Retinal pigment epithelial cell (primary cell): ENCODE measurements around the gene SFMBT2.

Experiments
- DNase-seq: peaks from one replicate; pipeline ENCODE4 v3.0.0-alpha.2; 2010; ENCODE audit warnings: low read depth
- H3K4me3 ChIP-seq: 2 replicates; pipeline ENCODE4 v1.5.1; 2011; ENCODE audit warnings: mild to moderate bottlenecking, low read length, control low read depth, moderate library complexity
- TF ChIP-seq, protein P1 (sequence below): conservative IDR thresholded peaks from 2 replicates; pipeline ENCODE4 v1.5.1; 2011; ENCODE audit warnings: low read depth, low read length, control low read depth, inconsistent platforms

The SFMBT2 gene

DNA sequence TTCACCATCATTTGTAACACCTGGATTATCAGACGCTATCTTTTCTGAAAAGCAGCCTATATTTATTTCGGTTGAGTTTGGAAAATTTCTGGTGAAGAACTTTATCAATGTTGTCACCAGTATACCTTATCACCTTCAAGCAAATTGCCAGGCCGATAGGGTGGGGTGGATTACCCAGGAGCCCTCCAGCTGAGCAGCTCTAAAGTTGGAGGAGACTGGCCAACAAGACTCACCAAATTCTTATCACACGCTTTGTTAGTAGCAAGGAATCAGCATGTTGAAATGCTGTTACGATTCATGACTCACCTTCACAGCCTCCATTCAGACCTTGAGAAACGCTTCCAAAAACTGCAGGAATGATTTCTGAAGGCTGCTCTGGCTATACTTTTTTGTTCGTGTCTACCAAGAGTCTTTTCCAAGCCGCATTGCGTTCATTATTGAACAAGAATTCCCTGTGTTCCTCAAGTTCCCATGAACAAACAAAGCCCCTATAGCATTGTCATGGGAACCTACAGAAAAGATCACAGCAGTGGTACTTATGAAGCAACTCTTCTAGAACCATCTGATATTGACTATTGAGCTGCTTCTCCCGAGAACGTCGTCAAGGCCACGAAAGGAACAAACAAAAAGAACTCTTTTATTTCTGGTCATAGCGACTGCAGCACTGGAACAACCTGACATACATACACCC is 291.4 kb downstream of the SFMBT2 start:
- TF ChIP-seq, protein P1, sequence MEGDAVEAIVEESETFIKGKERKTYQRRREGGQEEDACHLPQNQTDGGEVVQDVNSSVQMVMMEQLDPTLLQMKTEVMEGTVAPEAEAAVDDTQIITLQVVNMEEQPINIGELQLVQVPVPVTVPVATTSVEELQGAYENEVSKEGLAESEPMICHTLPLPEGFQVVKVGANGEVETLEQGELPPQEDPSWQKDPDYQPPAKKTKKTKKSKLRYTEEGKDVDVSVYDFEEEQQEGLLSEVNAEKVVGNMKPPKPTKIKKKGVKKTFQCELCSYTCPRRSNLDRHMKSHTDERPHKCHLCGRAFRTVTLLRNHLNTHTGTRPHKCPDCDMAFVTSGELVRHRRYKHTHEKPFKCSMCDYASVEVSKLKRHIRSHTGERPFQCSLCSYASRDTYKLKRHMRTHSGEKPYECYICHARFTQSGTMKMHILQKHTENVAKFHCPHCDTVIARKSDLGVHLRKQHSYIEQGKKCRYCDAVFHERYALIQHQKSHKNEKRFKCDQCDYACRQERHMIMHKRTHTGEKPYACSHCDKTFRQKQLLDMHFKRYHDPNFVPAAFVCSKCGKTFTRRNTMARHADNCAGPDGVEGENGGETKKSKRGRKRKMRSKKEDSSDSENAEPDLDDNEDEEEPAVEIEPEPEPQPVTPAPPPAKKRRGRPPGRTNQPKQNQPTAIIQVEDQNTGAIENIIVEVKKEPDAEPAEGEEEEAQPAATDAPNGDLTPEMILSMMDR, result no peak
- no peak for DNase-seq
- H3K4me3 ChIP-seq, result no peak overlapping the region

DNA sequence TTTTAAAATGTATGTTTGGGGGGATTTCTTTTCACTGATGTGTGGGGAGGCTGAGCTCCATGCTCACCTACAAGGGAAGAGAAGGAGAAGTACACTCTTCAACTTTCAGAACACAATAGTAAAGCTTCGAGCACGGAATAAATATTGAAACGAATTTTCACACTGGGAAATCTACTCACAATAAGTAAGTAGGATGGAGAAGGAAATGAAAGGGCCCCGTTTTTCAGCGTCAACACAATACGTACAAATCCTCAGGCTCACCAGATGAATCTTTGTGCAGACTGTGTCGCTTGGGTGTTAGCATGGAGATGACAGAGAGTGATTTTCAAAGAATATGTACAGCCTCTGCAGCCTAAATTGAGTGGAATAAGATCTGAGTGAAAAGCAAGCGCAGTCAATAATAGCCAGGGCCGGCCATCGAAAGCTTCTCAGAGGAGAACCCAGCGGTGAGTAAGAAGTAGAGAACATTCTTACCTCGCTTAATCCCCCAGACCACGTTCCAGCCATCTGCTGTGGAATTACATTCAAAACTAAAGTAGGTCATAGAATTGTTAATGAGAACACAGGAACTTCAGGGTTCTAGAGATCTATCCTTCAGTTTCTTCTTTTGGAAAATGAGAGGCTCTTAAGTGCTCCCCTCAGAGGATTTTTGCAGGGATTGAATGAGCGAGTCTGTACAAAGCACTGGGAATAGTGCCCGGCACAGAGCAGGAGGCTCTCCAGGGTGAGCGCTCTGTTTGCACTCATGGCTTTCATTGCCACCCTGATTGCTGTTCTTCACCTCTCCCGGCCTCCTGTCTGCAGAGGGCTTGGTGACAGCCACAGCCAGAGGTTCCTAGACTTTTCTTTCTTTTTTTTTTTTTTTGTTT is 292.8 kb downstream of the SFMBT2 start:
- no peak for DNase-seq
- no peak overlapping the region for H3K4me3 ChIP-seq
- TF ChIP-seq, protein P1, result no peak

DNA sequence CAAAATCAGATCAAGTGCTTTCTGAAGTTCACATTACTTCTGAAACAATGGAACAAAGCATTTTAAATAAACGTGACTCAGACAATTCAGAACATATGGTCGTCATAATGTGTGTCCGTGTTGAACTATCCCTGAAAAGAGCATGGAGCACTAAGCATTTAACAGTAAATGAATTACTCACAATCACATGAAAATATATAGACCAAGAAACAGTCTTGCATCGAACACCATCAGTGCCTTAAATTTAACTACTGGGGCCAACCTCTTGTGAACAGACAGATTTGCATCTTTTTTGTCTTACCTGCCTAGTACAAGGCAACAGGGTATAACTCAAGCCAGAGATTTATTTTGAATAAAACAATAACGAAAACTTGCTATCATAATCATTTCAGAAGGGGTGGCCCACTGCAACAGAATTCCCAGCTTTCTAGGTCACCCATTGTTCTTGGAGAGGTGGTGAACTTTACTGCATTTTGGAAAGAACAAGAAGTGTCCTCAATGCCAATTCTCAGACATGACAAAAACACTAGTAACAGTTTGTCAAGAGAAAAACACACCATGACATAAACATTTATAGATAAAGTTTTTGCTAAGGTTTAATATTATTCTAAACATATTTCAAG is 293.5 kb downstream of the SFMBT2 start:
- H3K4me3 ChIP-seq, result no peak overlapping the region
- DNase-seq, result no peak
- TF ChIP-seq, protein P1, result no peak

DNA sequence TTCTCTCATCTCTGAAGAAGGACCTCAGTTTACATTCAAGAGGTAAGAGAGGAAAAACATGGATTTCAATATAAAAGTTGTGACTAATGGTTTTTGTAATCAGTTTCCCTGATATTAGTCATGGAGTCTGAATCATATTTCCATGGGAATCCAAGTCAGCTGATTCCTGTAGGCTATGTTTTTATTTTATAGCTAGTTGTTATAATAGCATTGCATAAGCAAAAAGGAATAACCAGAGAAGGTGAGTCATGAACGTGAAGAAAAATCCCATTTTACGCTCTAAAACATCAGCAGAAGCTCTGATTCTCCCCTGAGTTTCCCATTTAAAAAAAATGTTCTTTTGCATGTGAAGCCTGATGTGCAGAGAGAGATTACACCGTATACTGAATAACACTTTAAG is 299.3 kb downstream of the SFMBT2 start:
- no peak overlapping the region for H3K4me3 ChIP-seq
- DNase-seq, result peak; percentile 75
- TF ChIP-seq, protein P1, result no peak

DNA sequence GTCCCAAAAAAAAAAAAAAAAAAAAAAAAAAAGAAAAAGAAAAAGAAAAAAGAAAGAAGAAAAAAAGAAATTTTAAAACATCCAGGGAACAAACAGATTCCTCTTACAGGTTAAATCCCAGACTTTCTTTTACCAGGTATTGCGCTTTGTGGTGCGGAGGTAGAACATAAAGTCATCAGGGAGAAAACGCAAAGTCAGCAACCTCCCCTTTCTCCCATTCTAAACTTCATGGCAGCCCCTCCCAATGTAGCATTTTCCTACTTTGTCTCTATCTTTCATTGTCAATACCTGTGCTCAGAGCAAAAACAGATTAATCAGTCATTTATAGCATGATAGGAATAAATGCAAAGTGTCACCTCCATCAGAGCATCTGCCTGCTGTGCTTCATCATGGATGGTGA is 299.7 kb downstream of the SFMBT2 start:
- H3K4me3 ChIP-seq, result no peak overlapping the region
- TF ChIP-seq, protein P1, result no peak
- DNase-seq, result no peak
